ENCODE measurements around the gene AGMAT.

AGMAT gene

DNA sequence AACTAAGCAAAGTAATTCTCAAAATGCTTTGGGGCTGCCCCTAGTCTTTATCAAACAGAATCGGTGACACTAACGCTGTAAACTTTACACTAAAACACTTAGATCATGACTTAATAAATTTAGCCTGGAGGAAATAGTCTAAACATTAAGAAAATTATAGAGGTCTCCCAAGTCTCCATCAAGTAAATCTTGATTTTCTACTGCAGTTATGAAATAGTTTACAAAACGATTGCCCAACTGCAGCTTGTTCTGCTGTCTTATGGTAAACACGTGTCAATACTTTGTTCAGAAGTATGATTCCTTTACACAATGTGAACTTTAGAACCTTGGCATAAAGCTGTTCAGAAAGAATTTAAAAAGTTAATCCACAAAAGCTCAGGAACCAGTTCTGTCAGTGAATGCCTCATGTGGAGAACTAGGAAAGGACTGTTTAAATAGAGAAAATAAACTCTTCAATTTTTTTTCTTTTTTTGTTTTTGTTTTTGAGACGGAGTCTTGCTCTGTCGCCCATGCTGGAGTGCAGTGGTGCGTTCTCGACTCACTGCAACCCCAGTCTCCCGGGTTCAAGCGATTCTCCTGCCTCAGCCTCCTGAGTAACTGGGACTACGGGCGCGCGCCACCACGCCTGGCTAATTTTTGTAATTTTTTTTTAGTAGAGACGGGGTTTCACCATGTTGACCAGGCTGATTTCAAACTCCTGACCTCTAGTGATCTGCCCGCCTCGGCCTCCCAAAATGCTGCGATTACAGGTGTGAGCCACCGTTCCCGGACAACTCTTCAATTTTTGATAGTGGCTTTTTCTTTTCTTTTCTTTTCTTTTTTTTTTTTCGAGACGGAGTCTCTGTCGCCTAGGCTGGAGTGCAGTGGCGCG is 34.0 kb upstream of the AGMAT start:
- DNase-seq (ENCODE audit: low read depth) = peak; percentile 92
- peak overlapping the region; percentile 97 for H3K4me3 ChIP-seq (ENCODE audit: low read length)
- TF ChIP-seq, protein P1, sequence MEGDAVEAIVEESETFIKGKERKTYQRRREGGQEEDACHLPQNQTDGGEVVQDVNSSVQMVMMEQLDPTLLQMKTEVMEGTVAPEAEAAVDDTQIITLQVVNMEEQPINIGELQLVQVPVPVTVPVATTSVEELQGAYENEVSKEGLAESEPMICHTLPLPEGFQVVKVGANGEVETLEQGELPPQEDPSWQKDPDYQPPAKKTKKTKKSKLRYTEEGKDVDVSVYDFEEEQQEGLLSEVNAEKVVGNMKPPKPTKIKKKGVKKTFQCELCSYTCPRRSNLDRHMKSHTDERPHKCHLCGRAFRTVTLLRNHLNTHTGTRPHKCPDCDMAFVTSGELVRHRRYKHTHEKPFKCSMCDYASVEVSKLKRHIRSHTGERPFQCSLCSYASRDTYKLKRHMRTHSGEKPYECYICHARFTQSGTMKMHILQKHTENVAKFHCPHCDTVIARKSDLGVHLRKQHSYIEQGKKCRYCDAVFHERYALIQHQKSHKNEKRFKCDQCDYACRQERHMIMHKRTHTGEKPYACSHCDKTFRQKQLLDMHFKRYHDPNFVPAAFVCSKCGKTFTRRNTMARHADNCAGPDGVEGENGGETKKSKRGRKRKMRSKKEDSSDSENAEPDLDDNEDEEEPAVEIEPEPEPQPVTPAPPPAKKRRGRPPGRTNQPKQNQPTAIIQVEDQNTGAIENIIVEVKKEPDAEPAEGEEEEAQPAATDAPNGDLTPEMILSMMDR (conservative IDR thresholded peaks at IDR 0.05; ENCODE audit: low read length) = peak; percentile 40

DNA sequence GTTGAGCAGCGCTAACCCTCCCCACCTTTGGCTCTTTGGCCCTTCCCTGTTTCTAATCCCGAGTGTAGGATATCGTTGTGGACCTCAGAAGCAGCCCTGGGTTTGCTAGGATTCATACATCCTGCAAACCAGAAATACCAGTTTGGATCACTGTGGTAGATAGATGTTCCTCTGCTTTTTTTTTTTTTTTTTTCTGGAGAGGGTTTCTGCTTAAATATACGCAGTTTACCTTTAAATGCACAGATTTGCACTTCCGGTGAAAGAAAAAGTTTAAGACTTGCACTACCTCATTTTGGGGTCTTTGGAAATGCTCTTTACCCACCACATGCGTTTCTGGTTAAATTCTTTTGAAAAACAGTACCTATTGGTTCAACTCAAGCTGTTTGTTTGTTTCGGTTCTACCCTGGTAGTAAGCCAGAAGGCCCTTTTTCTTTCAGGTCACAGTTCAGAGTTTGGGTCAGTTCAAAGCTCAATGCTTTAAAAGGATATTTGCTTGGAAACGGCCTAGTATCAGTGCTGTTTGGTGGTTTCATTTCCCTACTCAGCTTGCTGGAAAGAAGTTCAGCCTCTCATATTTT is 33.3 kb upstream of the AGMAT start:
- DNase-seq (ENCODE audit: low read depth) = no peak
- peak overlapping the region; percentile 97 for H3K4me3 ChIP-seq (ENCODE audit: low read length)
- TF ChIP-seq, protein P1 (conservative IDR thresholded peaks at IDR 0.05; ENCODE audit: low read length) = no peak

DNA sequence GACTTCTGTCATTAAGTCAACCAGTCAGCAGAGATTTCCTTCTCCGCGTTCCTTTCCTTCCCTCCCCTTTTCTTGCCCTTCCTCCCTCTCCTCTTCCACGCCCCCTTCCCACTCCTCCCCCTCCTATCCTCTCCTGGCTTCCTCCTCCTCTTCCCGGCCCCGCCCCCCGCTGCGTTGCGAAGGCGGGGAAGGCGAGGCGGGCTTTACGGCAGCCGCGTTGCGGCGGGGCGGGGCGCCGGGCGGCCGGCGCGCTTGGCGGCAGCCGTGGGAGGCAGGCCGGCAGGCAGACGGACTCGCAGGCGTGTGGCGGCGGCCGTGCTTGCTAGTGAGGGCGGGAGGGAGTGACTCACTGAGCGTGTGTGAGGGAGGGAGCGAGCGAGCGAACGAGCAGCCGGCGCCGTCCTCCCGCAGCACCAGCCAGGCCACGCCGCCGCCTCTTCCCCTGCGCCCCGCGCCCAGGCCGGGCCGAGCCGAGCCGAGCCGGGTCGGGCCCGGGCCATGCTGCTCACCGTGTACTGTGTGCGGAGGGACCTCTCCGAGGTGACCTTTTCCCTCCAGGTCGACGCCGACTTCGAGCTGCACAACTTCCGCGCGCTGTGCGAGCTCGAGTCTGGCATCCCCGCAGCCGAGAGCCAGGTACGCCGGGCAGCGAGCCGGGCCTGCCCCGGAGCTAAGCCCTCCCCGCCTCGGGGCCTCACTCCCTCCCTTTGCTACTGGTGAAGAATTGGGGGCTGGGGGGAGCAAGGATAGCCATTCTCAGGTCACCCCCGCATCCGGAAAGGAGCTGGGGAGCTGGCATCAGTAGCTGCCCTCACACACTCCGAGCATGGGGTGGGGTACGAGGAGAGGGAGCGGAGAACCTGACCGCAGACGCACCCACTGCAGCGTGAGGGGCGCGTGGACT is 32.6 kb upstream of the AGMAT start, which contains the start of gene DDI2:
Gene DDI2, plus strand, starts transcription at position 286 of the 904 bp plus-strand sequence. Its CDS starts 213 bp downstream, at position 499.
- TF ChIP-seq, protein P1 (conservative IDR thresholded peaks at IDR 0.05; ENCODE audit: low read length) = no peak
- peak within 1 kb of the TSS; percentile 97 for H3K4me3 ChIP-seq (ENCODE audit: low read length)
- DNase-seq (ENCODE audit: low read depth) = peak; percentile 98

DNA sequence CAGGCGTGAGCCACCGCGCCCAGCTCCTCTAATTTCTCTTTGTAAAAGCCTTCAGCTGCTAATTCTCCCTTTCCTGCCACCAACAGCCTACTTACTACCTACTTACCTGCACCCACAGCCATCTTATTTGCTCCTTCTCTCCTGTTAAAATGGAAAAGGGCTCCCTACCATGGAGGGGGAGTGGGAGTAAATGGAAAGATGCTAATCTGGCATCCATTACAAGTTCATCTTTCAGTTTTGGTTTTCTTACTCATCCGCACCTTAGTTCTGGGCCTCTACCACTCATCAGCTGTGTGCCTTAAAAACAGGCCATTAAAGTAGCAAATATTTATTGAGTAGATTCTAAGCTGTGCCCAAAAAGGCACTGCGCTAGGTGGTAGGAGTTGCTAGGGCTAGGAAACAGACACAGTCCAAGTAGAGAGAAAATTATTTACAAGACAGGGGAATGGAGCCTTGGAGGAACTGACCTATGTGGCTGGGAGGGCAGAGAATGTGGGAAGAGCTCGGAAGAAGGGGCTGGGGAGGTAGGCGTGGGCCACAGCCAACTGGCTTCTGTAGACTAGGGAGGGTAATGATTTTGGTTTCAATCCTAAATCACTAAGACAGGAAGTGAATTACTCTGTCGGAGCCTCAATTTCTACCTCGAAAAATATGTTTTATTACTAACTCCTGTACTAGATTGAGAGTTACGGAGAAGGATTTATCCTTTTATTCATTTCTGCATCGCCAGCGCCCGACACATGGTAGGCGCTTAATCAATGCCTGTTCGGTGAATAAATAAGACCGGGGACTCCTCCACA is 31.7 kb upstream of the AGMAT start:
- H3K4me3 ChIP-seq (ENCODE audit: low read length) = peak overlapping the region; percentile 53
- TF ChIP-seq, protein P1 (conservative IDR thresholded peaks at IDR 0.05; ENCODE audit: low read length) = no peak
- peak; percentile 43 for DNase-seq (ENCODE audit: low read depth)

DNA sequence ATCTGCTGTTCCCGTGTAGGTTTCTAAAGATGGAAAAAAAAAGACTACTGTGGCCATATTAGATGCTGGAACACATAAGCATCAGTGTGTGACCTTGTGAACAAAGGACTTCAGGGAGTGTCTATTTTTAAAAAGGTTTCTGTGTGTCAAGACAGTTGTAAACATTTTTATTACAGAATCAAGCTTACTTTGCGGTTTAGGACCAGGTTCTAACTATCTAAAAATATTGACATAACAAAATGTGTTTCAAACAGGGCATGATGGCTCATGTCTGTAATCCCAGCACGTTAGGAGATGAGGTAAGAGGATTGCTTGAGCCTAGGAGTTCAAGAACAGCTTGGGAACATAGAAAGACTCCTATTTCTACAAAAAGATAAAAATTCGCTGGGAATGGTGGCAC is 25.3 kb upstream of the AGMAT start:
- TF ChIP-seq, protein P1 (conservative IDR thresholded peaks at IDR 0.05; ENCODE audit: low read length) = no peak
- DNase-seq (ENCODE audit: low read depth) = no peak
- no peak overlapping the region for H3K4me3 ChIP-seq (ENCODE audit: low read length)

DNA sequence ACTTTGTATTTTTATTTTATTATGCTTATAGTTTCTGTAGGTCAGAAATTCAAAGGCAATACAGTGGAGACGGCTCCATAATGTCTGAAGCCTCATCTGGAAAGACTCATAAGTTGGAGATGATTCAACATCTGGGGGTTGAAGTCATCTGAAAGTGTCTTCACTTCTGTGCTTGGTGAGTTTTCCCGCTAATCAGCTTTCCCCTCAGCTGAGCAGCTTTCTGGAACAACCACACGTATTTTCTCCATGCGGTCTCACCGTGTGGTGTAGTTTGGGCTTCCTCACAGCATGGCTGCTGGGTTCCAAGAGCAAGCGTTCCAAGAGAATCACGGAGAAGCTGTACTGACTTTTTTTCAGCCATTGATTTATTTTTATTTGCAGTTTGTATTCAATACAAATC is 24.8 kb upstream of the AGMAT start:
- H3K4me3 ChIP-seq (ENCODE audit: low read length) = no peak overlapping the region
- DNase-seq (ENCODE audit: low read depth) = peak; percentile 30
- TF ChIP-seq, protein P1 (conservative IDR thresholded peaks at IDR 0.05; ENCODE audit: low read length) = no peak
